Measurements from ENCODE around the gene LTB. TPM values are rescaled to one million over a fixed set of nuclear protein-coding genes. Genes with fewer than 3 reads are reported as not detected.

The LTB gene
- polyA plus RNA-seq, 4 donors: 0.88 to 2.3 (median 2.0) TPM

- DNase-seq (ENCODE audit: low read depth in 4 of 4, low spot score in 2 of 4): no peak
Observed at GRCh38 chr6:31576897-31577578, 5.2 kb downstream of the LTB start.

DNA sequence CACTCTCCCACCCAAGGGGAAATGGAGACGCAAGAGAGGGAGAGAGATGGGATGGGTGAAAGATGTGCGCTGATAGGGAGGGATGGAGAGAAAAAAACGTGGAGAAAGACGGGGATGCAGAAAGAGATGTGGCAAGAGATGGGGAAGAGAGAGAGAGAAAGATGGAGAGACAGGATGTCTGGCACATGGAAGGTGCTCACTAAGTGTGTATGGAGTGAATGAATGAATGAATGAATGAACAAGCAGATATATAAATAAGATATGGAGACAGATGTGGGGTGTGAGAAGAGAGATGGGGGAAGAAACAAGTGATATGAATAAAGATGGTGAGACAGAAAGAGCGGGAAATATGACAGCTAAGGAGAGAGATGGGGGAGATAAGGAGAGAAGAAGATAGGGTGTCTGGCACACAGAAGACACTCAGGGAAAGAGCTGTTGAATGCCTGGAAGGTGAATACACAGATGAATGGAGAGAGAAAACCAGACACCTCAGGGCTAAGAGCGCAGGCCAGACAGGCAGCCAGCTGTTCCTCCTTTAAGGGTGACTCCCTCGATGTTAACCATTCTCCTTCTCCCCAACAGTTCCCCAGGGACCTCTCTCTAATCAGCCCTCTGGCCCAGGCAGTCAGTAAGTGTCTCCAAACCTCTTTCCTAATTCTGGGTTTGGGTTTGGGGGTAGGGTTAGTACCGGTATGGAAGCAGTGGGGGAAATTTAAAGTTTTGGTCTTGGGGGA lies 6.1 kb downstream of the LTB start:
- no peak for DNase-seq (ENCODE audit: low read depth in 4 of 4, low spot score in 2 of 4)

- DNase-seq (ENCODE audit: low read depth in 4 of 4, low spot score in 2 of 4): no peak
Observed at GRCh38 chr6:31575335-31575901, 6.8 kb downstream of the LTB start, which contains the start of gene TNF. Gene TNF (plus strand): TSS chr6:31575565. CDS start chr6:31575742, 177 bp downstream.

- DNase-seq (ENCODE audit: low read depth in 4 of 4, low spot score in 2 of 4): no peak
Observed at GRCh38 chr6:31574106-31575061, 7.8 kb downstream of the LTB start.

GRCh38 chr6:31573239-31574105 lies 8.8 kb downstream of the LTB start:
- no peak for DNase-seq (ENCODE audit: low read depth in 4 of 4, low spot score in 2 of 4)

GRCh38 chr6:31572041-31572911 lies 9.9 kb downstream of the LTB start, which contains the start of gene LTA:
Gene LTA (plus strand): TSS chr6:31572289. CDS start chr6:31572743, 454 bp downstream.
- DNase-seq (ENCODE audit: low read depth in 4 of 4, low spot score in 2 of 4): no peak

DNA sequence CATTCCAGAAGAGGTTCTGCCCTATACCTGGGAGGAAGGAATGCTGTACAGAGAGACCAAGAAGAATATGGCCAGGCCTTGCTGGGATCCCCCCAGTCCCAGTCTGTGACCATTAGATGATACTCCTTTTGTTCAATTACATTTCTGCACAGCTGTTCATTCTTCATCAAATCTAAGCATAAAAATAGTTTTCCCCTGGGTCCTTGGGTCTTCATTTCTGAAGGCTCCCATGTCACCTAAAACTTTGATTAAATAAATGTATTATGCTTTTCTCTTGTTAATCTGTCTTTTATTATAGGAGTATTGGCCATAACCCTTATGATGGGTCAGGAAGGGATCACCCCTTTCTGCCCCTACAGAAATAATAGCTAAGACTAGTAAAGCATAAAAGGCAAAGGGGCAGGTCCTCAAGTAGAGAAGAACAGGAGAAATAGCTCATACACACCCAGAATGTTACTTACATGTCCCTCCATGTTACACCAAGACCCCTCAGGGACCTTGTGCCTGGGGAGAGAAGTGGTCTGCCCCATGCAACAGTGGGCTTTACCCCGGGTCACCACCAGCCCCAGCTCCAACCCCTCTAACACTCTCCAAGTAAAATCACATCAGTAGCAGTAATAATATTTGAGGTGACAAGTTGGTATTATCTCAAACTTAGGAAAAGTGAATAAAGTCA lies 12.2 kb downstream of the LTB start:
- DNase-seq (ENCODE audit: low read depth in 4 of 4, low spot score in 2 of 4): no peak

DNA sequence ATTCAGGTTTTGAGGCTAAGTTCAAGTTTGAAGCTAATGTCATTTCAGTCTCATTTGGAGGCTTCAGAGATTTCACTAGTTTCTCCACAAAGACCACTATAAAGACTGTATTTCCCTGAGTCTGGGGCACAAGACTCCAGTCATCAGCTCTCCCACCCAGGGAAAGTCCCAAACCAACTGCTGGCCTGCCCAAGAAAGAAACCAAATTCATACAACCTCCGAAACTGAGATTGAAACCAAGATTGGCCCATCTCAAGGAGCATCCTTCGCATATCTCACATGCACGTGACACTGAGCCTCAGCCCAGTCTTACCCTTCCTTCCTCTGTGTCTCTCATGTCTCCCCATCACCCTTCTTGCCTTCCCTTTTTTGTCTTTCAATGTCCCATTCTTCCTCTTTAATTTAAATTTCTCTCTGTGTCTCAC lies 13.7 kb downstream of the LTB start:
- DNase-seq (ENCODE audit: low read depth in 4 of 4, low spot score in 2 of 4): no peak

DNA sequence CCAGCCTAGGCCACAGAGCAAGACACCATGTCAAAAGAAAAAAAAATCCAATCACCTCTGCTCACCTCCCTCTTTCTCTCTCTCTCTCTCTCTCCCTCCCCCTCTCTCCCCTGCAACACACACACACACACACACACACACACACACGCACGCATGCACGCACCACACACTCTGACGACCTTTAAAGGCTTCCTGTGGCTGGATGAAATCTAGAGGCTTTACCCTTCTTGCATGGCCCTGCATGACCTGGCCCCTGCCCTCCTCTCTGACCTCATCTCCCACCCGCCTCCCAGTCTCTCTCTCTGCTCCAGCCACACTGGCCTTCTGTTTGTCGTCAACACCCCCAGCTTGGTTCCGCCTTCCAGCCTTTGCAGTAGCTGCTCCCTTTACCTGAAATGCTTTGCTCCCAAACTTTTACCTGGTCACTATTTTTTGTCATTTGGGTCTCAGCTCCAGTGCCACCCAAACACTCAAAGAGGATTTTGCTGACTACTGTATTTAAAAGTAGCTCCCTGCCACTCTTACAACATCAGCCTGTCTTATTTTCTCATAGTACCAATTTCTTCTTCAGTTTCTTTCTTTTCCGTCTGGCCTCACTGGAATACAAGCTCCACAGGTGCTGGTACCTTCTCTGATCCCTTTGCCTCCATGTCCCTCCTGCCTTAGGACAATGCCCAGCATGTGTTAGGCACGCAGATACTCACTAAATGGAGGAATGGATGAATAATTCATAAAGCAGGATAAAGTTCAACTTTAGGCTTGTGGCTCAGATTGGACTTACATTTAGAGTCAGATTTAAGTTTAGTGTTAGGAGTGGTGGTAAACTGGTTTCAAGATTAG lies 14.5 kb downstream of the LTB start:
- DNase-seq (ENCODE audit: low read depth in 4 of 4, low spot score in 2 of 4): no peak

DNA sequence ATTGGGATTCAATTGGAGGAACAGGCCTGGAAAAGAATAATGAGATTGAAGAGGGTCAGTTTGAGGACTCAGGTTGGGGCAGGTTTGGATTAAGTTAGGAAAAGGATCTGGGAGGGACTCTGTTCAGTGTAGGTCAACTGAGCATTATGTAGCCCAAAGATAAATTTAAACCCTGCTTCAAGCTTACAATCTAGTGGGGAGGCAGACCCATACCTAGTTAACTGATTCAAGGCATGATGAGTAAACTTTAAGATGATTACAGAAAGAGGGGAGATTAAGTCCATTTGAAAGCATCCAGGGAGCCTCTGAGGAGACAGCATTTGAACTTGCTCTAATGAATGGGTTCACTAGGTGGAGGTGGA lies 21.5 kb downstream of the LTB start:
- no peak for DNase-seq (ENCODE audit: low read depth in 4 of 4, low spot score in 2 of 4)

- no peak for DNase-seq (ENCODE audit: low read depth in 4 of 4, low spot score in 2 of 4)
Observed at GRCh38 chr6:31559958-31560696, 22.1 kb downstream of the LTB start.

- no peak for DNase-seq (ENCODE audit: low read depth in 4 of 4, low spot score in 2 of 4)
Observed at GRCh38 chr6:31559606-31559957, 22.6 kb downstream of the LTB start.

DNA sequence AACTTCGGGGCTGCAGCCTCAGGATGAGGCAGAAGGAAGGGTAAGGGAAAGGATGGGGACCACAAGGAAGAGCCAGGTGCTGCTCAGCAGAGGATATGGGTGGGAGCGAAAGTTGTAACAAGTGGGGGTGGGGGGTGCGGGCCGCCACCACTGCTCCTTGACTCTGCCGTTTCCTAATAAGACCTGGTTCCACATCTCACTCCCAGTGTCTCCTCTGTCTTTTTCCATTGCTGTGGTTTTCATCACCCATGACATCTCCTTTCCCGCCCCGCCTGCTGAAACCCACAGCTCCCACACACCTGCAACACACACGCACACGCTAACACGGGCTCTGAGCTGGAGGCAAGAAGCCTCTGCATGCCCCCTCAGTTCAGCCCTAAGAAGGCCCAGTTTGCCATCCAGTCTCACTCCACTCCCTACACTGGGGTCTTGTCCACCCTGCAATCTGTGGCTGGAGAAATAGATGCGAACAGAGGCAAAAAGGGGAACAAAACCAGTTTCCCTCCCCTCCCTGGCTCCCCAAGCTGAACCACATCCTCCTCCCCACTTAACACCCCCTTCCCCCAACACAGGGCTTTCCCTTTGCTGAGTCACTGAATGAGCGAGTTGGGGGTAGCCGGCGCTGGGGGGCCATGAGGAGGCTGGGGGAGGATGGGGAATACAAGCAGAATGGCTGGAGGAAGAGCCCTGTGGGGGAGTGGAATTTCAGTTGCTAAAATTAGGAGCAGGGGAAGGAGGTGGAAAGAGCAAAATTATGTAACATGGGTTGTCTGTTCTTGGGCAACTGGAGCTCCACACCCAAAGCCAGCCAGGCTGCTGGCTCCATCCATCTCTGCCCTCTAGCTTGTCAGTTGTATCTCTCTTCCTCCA lies 23.4 kb downstream of the LTB start:
- no peak for DNase-seq (ENCODE audit: low read depth in 4 of 4, low spot score in 2 of 4)

DNA sequence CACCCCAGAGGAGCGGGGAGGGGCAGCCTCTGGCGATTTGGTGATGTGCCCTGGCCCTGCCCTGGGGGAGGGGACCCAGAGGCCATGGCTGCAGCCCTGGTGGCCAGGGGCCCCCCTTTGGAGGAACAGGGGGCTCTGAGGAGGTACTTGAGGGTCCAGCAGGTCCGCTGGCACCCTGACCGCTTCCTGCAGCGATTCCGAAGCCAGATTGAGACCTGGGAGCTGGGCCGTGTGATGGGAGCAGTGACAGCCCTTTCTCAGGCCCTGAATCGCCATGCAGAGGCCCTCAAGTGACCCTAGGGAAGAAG lies 24.0 kb downstream of the LTB start:
- no peak for DNase-seq (ENCODE audit: low read depth in 4 of 4, low spot score in 2 of 4)

GRCh38 chr6:31557443-31558317 lies 24.5 kb downstream of the LTB start:
- DNase-seq (ENCODE audit: low read depth in 4 of 4, low spot score in 2 of 4): no peak
